Left hindlimb (tissue), 1 donor: ENCODE results near the gene GALP.
"Not testable (repeated sequence)": the region's sequence is repeated elsewhere in the genome, so short reads cannot be mapped to it uniquely, and the experiment has no call there.

ENCODE experiments used
- DNase-seq: peaks from one replicate; pipeline ENCODE4 v3.0.0-alpha.2; 2018

Gene GALP

GRCh38 chr19:56148955-56149655 is 26.7 kb upstream of the GALP start:
- not testable (repeated sequence) for DNase-seq

DNA sequence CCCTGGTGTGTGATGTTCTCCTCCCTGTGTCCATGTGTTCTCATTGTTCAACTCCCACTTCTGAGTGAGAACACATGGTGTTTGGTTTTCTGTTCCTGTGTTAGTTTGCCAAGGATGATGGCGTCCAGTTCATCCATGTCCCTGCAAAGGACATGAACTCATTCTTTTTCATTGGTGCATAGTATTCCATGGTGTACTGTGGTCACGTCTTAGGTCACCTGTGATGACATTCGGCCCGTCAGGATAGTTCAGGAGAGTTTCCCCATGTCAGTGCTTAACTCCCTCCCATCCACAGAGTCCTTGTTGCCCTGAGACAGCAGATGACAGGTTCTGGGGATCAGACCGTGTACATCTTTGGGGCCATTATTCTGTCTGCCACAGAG is 26.2 kb upstream of the GALP start:
- no peak for DNase-seq

- DNase-seq: no peak
Measured at GRCh38 chr19:56150358-56150757, 25.4 kb upstream of the GALP start.

DNA sequence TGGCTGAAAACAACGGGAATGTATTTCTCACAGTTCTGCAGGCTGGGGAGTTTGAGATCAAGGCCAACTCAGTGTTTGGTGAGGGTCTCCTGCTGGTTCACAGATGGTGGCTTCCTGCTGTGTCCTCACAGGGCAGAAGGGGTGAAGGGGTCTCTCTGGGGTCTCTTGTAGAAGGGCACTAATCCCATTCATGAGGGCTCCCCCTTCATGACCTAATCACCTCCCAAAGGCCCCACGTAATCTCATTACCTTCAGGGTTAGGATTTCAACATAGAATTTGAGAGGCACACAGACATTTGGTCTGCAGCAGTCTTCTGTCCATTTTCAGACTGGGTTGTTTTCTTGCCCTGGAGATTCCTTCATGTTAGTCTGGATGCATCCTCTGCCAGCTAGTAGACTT is 23.2 kb upstream of the GALP start:
- no peak for DNase-seq

GRCh38 chr19:56153507-56153906 is 22.3 kb upstream of the GALP start:
- peak; percentile 4 for DNase-seq

DNA sequence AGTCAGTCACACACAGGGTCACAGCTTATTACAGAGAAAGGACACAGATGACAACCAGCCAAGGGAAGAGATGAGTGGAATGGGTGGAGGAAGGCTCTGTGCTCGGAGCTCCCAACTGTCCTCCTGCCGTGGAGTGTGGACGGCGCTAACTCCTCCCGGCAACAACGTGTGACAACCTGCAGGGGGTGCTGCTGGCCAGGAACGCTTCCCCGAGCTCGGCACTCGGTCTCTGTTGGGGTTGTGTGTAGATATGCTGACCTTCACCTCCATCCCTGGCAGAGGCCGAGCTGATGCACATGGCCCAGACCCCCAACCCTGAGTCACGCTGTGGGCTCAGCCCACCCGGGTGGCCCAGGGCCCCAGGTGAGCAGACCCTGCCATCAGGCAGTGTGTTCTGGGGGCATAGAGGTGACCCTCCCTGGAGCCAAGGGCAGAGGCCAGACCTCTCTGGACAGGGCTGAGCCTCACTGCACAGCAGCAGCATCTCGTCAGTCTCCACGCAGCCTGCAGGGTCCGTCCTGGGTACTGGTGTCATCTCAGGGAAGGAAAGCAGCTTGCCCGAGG is 20.6 kb upstream of the GALP start:
- no peak for DNase-seq

GRCh38 chr19:56156768-56157167 is 19.0 kb upstream of the GALP start:
- DNase-seq: peak; percentile 15

GRCh38 chr19:56158170-56158757 is 17.5 kb upstream of the GALP start:
- DNase-seq: peak; percentile 10

- no peak for DNase-seq
Measured at GRCh38 chr19:56159009-56159559, 16.7 kb upstream of the GALP start.

DNA sequence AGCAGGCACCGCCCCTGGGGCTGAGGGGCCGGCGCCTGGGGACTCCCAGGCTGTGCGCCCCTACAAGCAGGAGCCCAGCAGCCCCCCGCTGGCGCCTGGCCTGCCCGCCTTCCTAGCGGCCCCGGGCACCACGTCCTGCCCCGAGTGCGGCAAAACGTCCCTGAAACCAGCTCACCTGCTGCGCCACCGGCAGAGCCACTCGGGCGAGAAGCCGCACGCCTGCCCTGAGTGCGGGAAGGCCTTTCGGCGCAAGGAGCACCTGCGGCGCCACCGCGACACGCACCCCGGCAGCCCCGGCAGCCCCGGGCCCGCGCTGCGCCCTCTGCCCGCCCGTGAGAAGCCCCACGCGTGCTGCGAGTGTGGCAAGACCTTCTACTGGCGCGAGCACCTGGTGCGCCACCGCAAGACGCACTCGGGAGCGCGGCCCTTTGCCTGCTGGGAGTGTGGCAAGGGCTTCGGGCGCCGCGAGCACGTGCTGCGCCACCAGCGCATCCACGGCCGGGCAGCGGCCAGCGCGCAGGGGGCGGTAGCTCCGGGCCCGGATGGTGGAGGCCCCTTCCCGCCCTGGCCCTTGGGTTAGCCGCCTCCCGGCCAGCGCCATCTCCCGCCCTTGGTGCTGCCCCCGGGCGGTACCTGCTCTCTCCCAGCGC is 16.1 kb upstream of the GALP start:
- DNase-seq: no peak

- no peak for DNase-seq
Measured at GRCh38 chr19:56161534-56161933, 14.3 kb upstream of the GALP start.

- DNase-seq: no peak
Measured at GRCh38 chr19:56162258-56162657, 13.6 kb upstream of the GALP start.

DNA sequence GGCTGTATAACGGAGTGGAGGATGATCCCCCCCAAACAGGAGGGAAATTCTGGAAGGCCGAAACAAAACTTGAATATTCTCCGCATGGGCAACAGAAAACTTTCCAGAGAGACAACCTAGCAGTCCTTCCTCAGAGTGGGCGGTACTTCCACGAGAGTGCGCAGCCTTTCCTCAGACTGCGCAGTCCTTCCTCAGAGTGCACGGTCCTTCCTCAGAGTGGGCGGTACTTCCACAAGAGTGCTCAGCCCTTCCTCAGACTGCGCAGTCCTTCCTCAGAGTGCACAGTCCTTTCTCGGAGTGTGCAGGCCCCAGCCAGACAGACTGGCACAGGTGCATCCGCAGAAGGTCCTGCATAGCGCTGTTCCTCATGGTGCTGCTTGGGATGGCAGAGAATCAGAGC is 12.7 kb upstream of the GALP start:
- DNase-seq: no peak

DNA sequence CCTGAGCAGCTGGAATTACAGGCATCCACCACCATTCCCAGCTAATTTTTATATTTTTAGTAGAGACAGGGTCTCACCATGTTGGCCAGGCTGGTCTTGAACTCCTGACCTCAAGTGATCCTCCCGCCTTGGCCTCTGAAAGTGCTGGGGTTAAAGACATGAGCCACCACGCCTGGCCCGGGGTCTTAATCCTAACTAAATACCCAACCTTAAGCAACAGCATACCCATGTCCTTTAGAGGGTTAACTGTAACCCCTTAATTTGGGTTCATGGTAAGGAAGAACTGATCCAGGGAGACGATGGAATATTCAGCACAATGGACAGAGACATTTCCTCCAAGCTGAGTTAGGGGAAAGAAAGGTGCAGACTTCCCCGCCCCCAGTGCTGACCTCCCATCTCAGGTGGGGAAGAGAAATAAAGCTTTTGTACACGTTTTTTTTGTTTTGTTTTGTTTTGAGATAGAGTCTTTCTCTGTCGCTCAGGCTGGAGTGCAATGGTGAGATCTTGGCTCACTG is 8.7 kb upstream of the GALP start:
- no peak for DNase-seq

DNA sequence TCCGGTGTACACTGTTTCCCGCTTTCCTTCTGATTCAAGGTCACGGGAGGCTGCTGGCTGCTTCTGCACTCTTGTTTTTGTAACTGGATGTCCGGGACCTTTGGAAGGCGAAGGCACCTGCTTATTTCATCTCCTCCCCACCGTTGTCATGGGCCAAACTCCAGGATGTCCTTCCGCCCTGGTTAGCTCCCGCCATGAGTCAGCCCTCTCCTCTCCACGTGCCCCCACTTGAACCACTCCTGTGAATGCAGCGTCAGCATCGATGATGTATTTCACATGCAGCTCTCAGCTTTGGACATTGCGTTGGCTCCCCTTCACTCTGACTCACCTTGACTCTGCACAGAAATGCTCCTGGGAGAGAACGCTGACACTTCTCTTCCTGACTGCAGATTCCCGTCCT is 5.5 kb upstream of the GALP start:
- DNase-seq: no peak

DNA sequence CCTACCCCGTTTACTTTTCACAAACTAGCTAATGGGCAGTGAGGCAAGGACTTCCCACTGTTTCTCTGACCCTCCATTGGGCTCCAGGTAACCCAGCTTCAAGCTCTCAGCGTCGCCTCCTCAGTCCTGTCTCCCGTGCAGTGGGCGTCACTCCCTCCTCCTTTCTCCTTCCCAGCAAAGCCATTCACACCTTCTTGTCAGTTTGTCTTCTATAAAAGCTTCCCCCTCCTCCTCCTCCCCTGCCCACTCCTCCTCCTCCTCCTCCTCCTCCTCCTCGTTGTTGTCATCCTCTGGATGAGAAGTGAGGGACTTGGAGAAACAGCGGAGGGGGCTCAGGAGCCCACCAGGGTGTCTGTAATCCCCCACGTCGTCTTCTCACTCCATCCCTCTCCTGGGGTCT is 1.7 kb upstream of the GALP start:
- no peak for DNase-seq

GRCh38 chr19:56174550-56174949 is 1.3 kb upstream of the GALP start:
- DNase-seq: no peak

DNA sequence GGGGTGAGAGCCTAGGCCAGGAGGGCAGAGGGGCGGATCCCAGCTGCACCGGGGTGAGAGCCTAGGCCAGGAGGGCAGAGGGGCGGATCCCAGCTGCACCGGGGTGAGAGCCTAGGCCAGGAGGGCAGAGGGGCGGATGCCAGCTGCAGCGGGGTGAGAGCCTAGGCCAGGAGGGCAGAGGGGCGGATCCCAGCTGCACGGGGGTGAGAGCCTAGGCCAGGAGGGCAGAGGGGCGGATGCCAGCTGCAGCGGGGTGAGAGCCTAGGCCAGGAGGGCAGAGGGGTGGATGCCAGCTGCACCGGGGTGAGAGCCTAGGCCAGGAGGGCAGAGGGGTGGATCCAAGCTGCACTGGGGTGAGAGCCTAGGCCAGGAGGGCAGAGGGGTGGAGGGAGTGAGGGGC is 502 bp downstream of the GALP start:
- not testable (repeated sequence) for DNase-seq

DNA sequence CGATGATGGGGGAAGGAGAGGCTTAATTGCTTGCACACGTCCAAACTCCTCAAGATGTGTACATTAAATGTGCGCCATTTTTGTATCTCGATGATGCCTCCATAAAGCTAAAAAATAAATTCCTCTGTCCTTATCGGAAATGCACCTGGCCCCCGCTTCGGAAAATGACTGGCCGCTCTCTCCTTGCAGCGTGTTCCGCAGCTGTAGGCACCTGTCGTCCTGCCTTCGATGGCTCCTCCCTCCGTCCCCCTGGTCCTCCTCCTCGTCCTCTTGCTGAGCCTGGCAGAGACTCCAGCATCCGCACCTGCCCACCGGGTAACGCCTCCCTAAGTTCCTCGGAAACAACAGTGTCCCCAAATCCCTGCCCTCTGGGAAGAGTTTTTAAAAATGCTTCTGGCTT is 1.1 kb downstream of the GALP start:
- DNase-seq: no peak

DNA sequence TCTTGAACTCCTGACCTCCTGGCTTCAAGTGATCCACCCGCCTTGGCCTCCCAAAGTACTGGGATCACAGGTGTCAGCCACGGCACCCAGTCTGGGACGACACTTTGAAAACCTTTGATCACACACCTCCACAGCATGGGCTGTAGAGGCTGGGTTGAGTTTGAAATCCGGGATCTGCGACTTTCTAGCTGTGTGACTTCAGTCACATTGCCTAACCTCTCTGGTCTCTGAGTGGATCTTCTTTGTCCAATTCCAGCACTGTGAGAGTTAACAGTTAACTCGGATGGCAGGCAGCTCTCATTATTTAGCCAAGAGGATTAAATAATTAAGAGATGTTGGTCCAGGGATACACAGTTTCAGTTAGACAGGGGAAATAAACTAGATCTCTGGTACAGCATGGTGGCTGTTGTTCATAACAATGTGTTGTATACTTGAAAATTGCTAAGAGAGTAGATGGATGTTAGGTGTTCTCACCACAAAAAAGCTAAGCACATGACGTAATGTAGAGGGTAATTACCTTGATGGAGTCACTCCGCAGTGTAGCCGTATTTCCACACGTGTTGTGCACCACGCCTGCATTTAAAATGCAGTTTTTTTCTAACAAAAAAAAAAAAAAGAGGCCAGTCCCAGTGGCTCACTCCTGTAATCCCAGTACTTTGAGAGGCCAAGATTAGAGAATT is 1.9 kb downstream of the GALP start:
- DNase-seq: no peak

DNA sequence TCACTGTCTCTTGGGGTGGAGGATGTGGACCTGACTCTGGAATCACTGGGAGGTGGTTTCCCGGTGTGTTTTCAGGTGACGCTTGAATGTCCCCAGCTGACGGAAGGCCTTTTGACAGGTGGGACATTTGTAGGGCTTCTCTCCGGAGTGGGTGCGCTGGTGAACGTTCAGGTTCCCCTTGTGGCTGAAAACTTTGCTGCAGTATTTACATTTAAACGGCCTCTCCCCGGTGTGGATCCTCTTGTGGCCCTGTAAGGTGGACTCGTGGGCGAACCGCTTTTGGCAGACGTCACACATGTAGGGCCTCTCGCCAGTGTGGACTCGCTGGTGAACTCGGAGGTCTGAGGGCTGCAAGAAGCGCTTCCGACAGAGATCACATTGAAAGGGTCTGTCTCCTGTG is 14.0 kb downstream of the GALP start:
- no peak for DNase-seq

DNA sequence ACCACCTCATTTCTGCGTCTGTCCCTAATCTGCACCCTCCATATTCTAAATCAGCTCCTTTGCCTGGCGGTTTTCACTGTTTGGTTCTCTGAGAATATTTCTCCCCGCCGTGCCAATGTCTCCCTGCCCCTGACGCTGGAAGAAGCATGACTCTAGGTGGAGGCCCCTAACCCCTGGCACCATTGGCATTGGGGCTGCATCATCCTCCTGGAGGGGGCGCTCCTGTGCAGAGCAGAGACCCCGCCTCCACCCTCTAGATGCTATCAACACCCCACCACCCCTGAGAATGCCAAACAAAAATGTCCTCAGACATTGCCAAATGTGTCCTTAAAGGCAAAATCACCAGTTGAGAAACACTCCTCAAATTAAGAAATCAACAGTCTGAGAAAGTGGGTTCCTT is 15.3 kb downstream of the GALP start:
- DNase-seq: no peak

DNA sequence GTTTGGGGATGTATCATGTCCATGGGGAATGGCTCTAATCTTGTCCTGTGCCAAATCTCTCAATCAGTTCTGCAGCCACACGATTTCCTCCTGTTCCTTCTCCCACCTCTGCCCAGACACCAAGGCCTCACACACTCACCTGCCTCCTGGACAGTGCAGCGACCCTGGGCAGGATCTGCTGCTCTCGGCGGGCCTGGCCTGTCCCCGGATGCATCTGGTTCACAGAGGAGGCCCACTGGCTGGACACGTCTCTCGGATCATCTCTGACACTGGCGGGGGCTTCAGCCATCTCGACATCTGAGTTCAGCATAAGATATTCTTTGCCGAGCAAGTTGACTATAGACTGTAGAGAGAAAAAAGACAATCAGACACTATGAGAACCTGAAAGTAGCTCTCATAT is 15.9 kb downstream of the GALP start:
- no peak for DNase-seq
